Neuronal stem cell (in vitro differentiated cells): ENCODE data around the gene CUTA.
A peak's percentile ranks its signal among the peaks of the same experiment; 100 is the strongest.

Source experiments
- DNase-seq: peaks from one replicate; pipeline ENCODE4 v3.0.0-alpha.2; 2013; ENCODE audit warnings: low spot score
- H2AFZ ChIP-seq: one replicate; pipeline ENCODE4 v1.6.1; 2013; ENCODE audit warnings: mild to moderate bottlenecking, low read length, inconsistent platforms
- H2AK5ac ChIP-seq: 2 replicates; pipeline ENCODE4 v1.6.1; 2013; ENCODE audit warnings: low read depth, mild to moderate bottlenecking, inconsistent platforms, low read length, moderate library complexity, mixed read lengths
- H2BK120ac ChIP-seq: 2 replicates; pipeline ENCODE4 v1.6.1; 2013; ENCODE audit warnings: low read depth, mild to moderate bottlenecking, inconsistent platforms, low read length, moderate library complexity, mixed read lengths
- H2BK12ac ChIP-seq: one replicate; pipeline ENCODE4 v1.6.1; 2013; ENCODE audit warnings: low read length, inconsistent platforms
- H2BK15ac ChIP-seq: 2 replicates; pipeline ENCODE4 v1.6.1; 2013; ENCODE audit warnings: mild to moderate bottlenecking, low read length, inconsistent platforms, mixed read lengths
- H2BK5ac ChIP-seq: one replicate; pipeline ENCODE4 v1.6.1; 2013; ENCODE audit warnings: inconsistent platforms, mild to moderate bottlenecking, low read length, moderate library complexity
- H3K14ac ChIP-seq: one replicate; pipeline ENCODE4 v1.6.1; 2013; ENCODE audit warnings: low read length, inconsistent platforms
- H3K18ac ChIP-seq: 2 replicates; pipeline ENCODE4 v1.6.1; 2013; ENCODE audit warnings: low read length, inconsistent platforms
- H3K23ac ChIP-seq: 2 replicates; pipeline ENCODE4 v1.6.1; 2013; ENCODE audit warnings: low read depth, mild to moderate bottlenecking, mixed read lengths, low read length, inconsistent platforms; ENCODE audit not compliant: poor library complexity
- H3K27ac ChIP-seq: replicated peaks from 3 replicates; pipeline ENCODE4 v1.5.1; 2013; ENCODE audit warnings: low read length, inconsistent platforms
- H3K27me3 ChIP-seq, 3 experiments: 2 replicates each; pipeline ENCODE4 v1.6.1; 2013; ENCODE audit warnings: low read length in 3 of 3, mild to moderate bottlenecking in 2 of 3, inconsistent platforms in 1 of 3, low read depth in 1 of 3, mixed read lengths in 1 of 3, moderate library complexity in 1 of 3; ENCODE audit not compliant: control insufficient read depth in 3 of 3, insufficient read depth in 3 of 3
- H3K36me3 ChIP-seq, 2 donors: replicated peaks in 1 of 2; 2 replicates each; pipeline ENCODE4 v1.6.1; 2013; ENCODE audit warnings: low read length in 2 of 2; ENCODE audit not compliant: control insufficient read depth in 2 of 2, insufficient read depth in 2 of 2
- H3K4ac ChIP-seq: 2 replicates; pipeline ENCODE4 v1.6.1; 2013; ENCODE audit warnings: inconsistent platforms, mild to moderate bottlenecking, low read length, moderate library complexity
- H3K4me1 ChIP-seq, 2 donors: 1 replicate in 1 of 2; 2 replicates in 1 of 2; pipeline ENCODE4 v1.6.1; 2013; ENCODE audit warnings: low read length in 2 of 2, low read depth in 1 of 2; ENCODE audit not compliant: control insufficient read depth in 2 of 2, insufficient read depth in 1 of 2
- H3K4me2 ChIP-seq: one replicate; pipeline ENCODE4 v1.6.1; 2013; ENCODE audit warnings: mild to moderate bottlenecking, low read length, inconsistent platforms; ENCODE audit not compliant: insufficient read depth, poor library complexity, severe bottlenecking
- H3K4me3 ChIP-seq, 2 donors: 2 replicates each; pipeline ENCODE4 v1.5.1; 2013; ENCODE audit warnings: low read length in 2 of 2, mild to moderate bottlenecking in 2 of 2, inconsistent platforms in 1 of 2, moderate library complexity in 1 of 2
- H3K79me1 ChIP-seq: one replicate; pipeline ENCODE4 v1.6.1; 2013; ENCODE audit warnings: low read depth, mild to moderate bottlenecking, inconsistent platforms, low read length, moderate library complexity
- H3K9ac ChIP-seq: one replicate; pipeline ENCODE4 v1.6.1; 2013; ENCODE audit warnings: mild to moderate bottlenecking, low read depth, low read length, inconsistent platforms; ENCODE audit not compliant: poor library complexity
- H3K9me3 ChIP-seq, 2 donors: replicated peaks in 1 of 2; 2 replicates each; pipeline versions ENCODE3 to v1.6.1; 2013; ENCODE audit warnings: low read length in 2 of 2, mild to moderate bottlenecking in 2 of 2, inconsistent platforms in 1 of 2, low read depth in 1 of 2, mixed read lengths in 1 of 2, moderate library complexity in 1 of 2; ENCODE audit not compliant: control insufficient read depth in 2 of 2, insufficient read depth in 1 of 2
- H4K8ac ChIP-seq: one replicate; pipeline ENCODE4 v1.6.1; 2013; ENCODE audit warnings: low read depth, mild to moderate bottlenecking, inconsistent platforms, low read length, moderate library complexity
- H4K91ac ChIP-seq: one replicate; pipeline ENCODE4 v1.6.1; 2013; ENCODE audit warnings: low read length, low read depth, mild to moderate bottlenecking, inconsistent platforms; ENCODE audit not compliant: poor library complexity
- WGBS, 2 donors: extraction: QIAGEN DNeasy Blood & Tissue Kit; methylation state at CpG; one replicate each; pipeline ENCODE4 v1.1.7; 2013; ENCODE audit warnings: missing lambda C conversion rate in 2 of 2, mixed read lengths in 1 of 2; ENCODE audit not compliant: insufficient read length in 2 of 2, insufficient replicate concordance in 1 of 2; ENCODE audit errors: extremely low coverage in 2 of 2; 5-methylcytosine and 5-hydroxymethylcytosine counted together

CUTA gene

GRCh38 chr6:33458676-33459075 lies 40.8 kb upstream of the CUTA start:
- Histone ChIP-seq H2BK5ac (no peak overlapping the region), H3K23ac (no peak overlapping the region), H3K27me3 (no peaks in the 10 kb centered on the region), H2BK12ac (no peak overlapping the region), H3K9me3 (no peaks in the 10 kb centered on the region), H2AK5ac (no peak overlapping the region), H3K79me1 (peaks cover 9% of the 10 kb centered on the region), H3K36me3 (peaks cover 21 to 28% of the 10 kb centered on the region in 2 donors), H3K4ac (no peak overlapping the region), H3K14ac (no peak overlapping the region), H3K18ac (no peak overlapping the region), H2AFZ (no peak overlapping the region), H4K8ac (no peak overlapping the region), H3K4me1 (peaks cover 6 to 8% of the 10 kb centered on the region in 2 donors), H2BK120ac (no peak overlapping the region), H2BK15ac (no peak overlapping the region), H3K9ac (no peak overlapping the region), H3K27ac (no peak overlapping the region), H3K4me2 (no peak overlapping the region), H4K91ac (no peak overlapping the region), H3K4me3 (no peak overlapping the region)
- WGBS, 2 donors: no CpG with 5 or more reads among the region's 3 CpGs
- DNase-seq: no peak

- Histone ChIP-seq H3K14ac (no peak overlapping the region), H4K91ac (no peak overlapping the region), H3K36me3 (peaks cover 24 to 45% of the 10 kb centered on the region in 2 donors), H4K8ac (no peak overlapping the region), H3K18ac (no peak overlapping the region), H2BK15ac (no peak overlapping the region), H2AFZ (no peak overlapping the region), H2BK12ac (no peak overlapping the region), H3K4me1 (peaks cover 6 to 11% of the 10 kb centered on the region in 2 donors), H3K27me3 (no peaks in the 10 kb centered on the region), H3K4me3 (no peak overlapping the region), H3K27ac (no peak overlapping the region), H3K79me1 (peaks cover 9% of the 10 kb centered on the region), H2BK120ac (no peak overlapping the region), H2BK5ac (no peak overlapping the region), H2AK5ac (no peak overlapping the region), H3K9me3 (no peaks in the 10 kb centered on the region), H3K9ac (no peak overlapping the region), H3K23ac (no peak overlapping the region), H3K4ac (no peak overlapping the region), H3K4me2 (no peak overlapping the region)
- WGBS, 2 donors: no CpG with 5 or more reads among the region's 12 CpGs
- no peak for DNase-seq
Observed at GRCh38 chr6:33456156-33456555, 38.2 kb upstream of the CUTA start.

- DNase-seq: no peak
- H3K79me1 ChIP-seq: peaks cover 9% of the 10 kb centered on the region
- WGBS, 2 donors: no CpG with 5 or more reads among the region's 16 CpGs
- H3K23ac ChIP-seq: no peak overlapping the region
- no peak overlapping the region for H3K27ac ChIP-seq
- H2AK5ac ChIP-seq: peak overlapping the region; percentile 6
- peaks cover 24 to 55% of the 10 kb centered on the region in 2 donors for H3K36me3 ChIP-seq
- no peaks in the 10 kb centered on the region for H3K9me3 ChIP-seq
- H3K4ac ChIP-seq: no peak overlapping the region
- H3K9ac ChIP-seq: peak overlapping the region; percentile 38
- H4K8ac ChIP-seq: no peak overlapping the region
- no peaks in the 10 kb centered on the region for H3K27me3 ChIP-seq
- H3K4me1 ChIP-seq: peaks cover 6 to 11% of the 10 kb centered on the region in 2 donors
- no peak overlapping the region for H3K14ac ChIP-seq
- H3K4me2 ChIP-seq: peak overlapping the region; percentile 71
- peak overlapping the region; percentile 80 for H2BK5ac ChIP-seq
- peak overlapping the region; percentile 93 to 94 for H3K4me3 ChIP-seq
- peak overlapping the region; percentile 83 for H2AFZ ChIP-seq
- H2BK15ac ChIP-seq: no peak overlapping the region
- no peak overlapping the region for H3K18ac ChIP-seq
- H2BK120ac ChIP-seq: no peak overlapping the region
- H2BK12ac ChIP-seq: no peak overlapping the region
- no peak overlapping the region for H4K91ac ChIP-seq
Observed at GRCh38 chr6:33455051-33455450, 37.1 kb upstream of the CUTA start.

- Histone ChIP-seq H2BK5ac (peak within 1 kb of the TSS; percentile 80), H3K36me3 (peaks cover 29 to 63% of the 10 kb centered on the region in 2 donors), H3K4me1 (peaks cover 6 to 11% of the 10 kb centered on the region in 2 donors), H3K27ac (peak within 1 kb of the TSS; percentile 73), H2BK120ac (no peak within 1 kb of the TSS), H3K9me3 (no peaks in the 10 kb centered on the region), H3K79me1 (peaks cover 9% of the 10 kb centered on the region), H3K9ac (peak within 1 kb of the TSS; percentile 91), H4K91ac (no peak within 1 kb of the TSS), H2AK5ac (peak within 1 kb of the TSS; percentile 41), H3K18ac (peak within 1 kb of the TSS; percentile 86), H2BK15ac (no peak within 1 kb of the TSS), H3K4me2 (peak within 1 kb of the TSS; percentile 71), H3K4ac (no peak within 1 kb of the TSS), H3K14ac (peak within 1 kb of the TSS; percentile 95), H3K23ac (peak within 1 kb of the TSS; percentile 99), H3K27me3 (no peaks in the 10 kb centered on the region), H3K4me3 (peak within 1 kb of the TSS; percentile 93 to 94), H2AFZ (peak within 1 kb of the TSS; percentile 83), H2BK12ac (no peak within 1 kb of the TSS), H4K8ac (no peak within 1 kb of the TSS)
- WGBS, 2 donors: no CpG with 5 or more reads among the region's 65 CpGs
- DNase-seq: peak; percentile 92
Observed at GRCh38 chr6:33454009-33454946, 36.4 kb upstream of the CUTA start, which contains the start of gene ZBTB9. Gene ZBTB9, plus strand, starts transcription at chr6:33454576. Its CDS starts 525 bp downstream, at chr6:33455101.
